ENCODE data around the gene C1QL4.

Gene C1QL4

GRCh38 chr12:49305762-49306510 lies 31.1 kb downstream of the C1QL4 start:
- Histone ChIP-seq H3K36me3 (ENCODE audit: control insufficient read depth in 2 of 2, insufficient read depth in 2 of 2, low read length in 2 of 2) (no peaks in the 10 kb centered on the region), H3K27me3 (ENCODE audit: control insufficient read depth in 2 of 2, insufficient read depth in 2 of 2, low read length in 2 of 2) (peaks cover 5 to 7% of the 10 kb centered on the region in 2 donors), H3K4me3 (ENCODE audit: low read length in 2 of 2) (no peak overlapping the region), H3K9me3 (ENCODE audit: control insufficient read depth in 2 of 2, low read length in 2 of 2) (no peaks in the 10 kb centered on the region), H3K4me1 (ENCODE audit: control insufficient read depth in 2 of 2, insufficient read depth in 2 of 2, low read length in 2 of 2) (no peaks in the 10 kb centered on the region), H3K27ac (ENCODE audit: low read depth in 2 of 2, low read length in 2 of 2) (no peak overlapping the region), H3K9ac (ENCODE audit: low read depth in 1 of 2, low read length in 2 of 2) (no peak overlapping the region)

- H3K27ac ChIP-seq (ENCODE audit: low read depth in 2 of 2, low read length in 2 of 2): no peak overlapping the region
- peaks cover 6 to 7% of the 10 kb centered on the region in 2 donors for H3K27me3 ChIP-seq (ENCODE audit: control insufficient read depth in 2 of 2, insufficient read depth in 2 of 2, low read length in 2 of 2)
- H3K9ac ChIP-seq (ENCODE audit: low read depth in 1 of 2, low read length in 2 of 2): no peak overlapping the region
- H3K4me1 ChIP-seq (ENCODE audit: control insufficient read depth in 2 of 2, insufficient read depth in 2 of 2, low read length in 2 of 2): no peaks in the 10 kb centered on the region
- no peaks in the 10 kb centered on the region for H3K9me3 ChIP-seq (ENCODE audit: control insufficient read depth in 2 of 2, low read length in 2 of 2)
- H3K4me3 ChIP-seq (ENCODE audit: low read length in 2 of 2): no peak overlapping the region
- no peaks in the 10 kb centered on the region for H3K36me3 ChIP-seq (ENCODE audit: control insufficient read depth in 2 of 2, insufficient read depth in 2 of 2, low read length in 2 of 2)
These were observed 32.8 kb downstream of the C1QL4 start for GRCh38 chr12:49304161-49304560.

GRCh38 chr12:49301760-49302159 lies 35.2 kb downstream of the C1QL4 start:
- Histone ChIP-seq H3K36me3 (ENCODE audit: control insufficient read depth in 2 of 2, insufficient read depth in 2 of 2, low read length in 2 of 2) (no peaks in the 10 kb centered on the region), H3K4me3 (ENCODE audit: low read length in 2 of 2) (no peak overlapping the region), H3K27me3 (ENCODE audit: control insufficient read depth in 2 of 2, insufficient read depth in 2 of 2, low read length in 2 of 2) (peaks cover 21 to 23% of the 10 kb centered on the region in 2 donors), H3K9me3 (ENCODE audit: control insufficient read depth in 2 of 2, low read length in 2 of 2) (no peaks in the 10 kb centered on the region), H3K9ac (ENCODE audit: low read depth in 1 of 2, low read length in 2 of 2) (no peak overlapping the region), H3K4me1 (ENCODE audit: control insufficient read depth in 2 of 2, insufficient read depth in 2 of 2, low read length in 2 of 2) (peaks cover 5% of the 10 kb centered on the region in 2 donors), H3K27ac (ENCODE audit: low read depth in 2 of 2, low read length in 2 of 2) (no peak overlapping the region)

GRCh38 chr12:49298160-49298559 lies 38.8 kb downstream of the C1QL4 start:
- peaks cover 16 to 18% of the 10 kb centered on the region in 2 donors for H3K4me1 ChIP-seq (ENCODE audit: control insufficient read depth in 2 of 2, insufficient read depth in 2 of 2, low read length in 2 of 2)
- H3K36me3 ChIP-seq (ENCODE audit: control insufficient read depth in 2 of 2, insufficient read depth in 2 of 2, low read length in 2 of 2): no peaks in the 10 kb centered on the region
- no peak overlapping the region for H3K9ac ChIP-seq (ENCODE audit: low read depth in 1 of 2, low read length in 2 of 2)
- no peak overlapping the region for H3K27ac ChIP-seq (ENCODE audit: low read depth in 2 of 2, low read length in 2 of 2)
- H3K9me3 ChIP-seq (ENCODE audit: control insufficient read depth in 2 of 2, low read length in 2 of 2): no peaks in the 10 kb centered on the region
- H3K27me3 ChIP-seq (ENCODE audit: control insufficient read depth in 2 of 2, insufficient read depth in 2 of 2, low read length in 2 of 2): peaks cover 39 to 48% of the 10 kb centered on the region in 2 donors
- no peak overlapping the region for H3K4me3 ChIP-seq (ENCODE audit: low read length in 2 of 2)

GRCh38 chr12:49297695-49298060 lies 39.3 kb downstream of the C1QL4 start:
- Histone ChIP-seq H3K27me3 (ENCODE audit: control insufficient read depth in 2 of 2, insufficient read depth in 2 of 2, low read length in 2 of 2) (peaks cover 39 to 48% of the 10 kb centered on the region in 2 donors), H3K4me1 (ENCODE audit: control insufficient read depth in 2 of 2, insufficient read depth in 2 of 2, low read length in 2 of 2) (peaks cover 16 to 19% of the 10 kb centered on the region in 2 donors), H3K4me3 (ENCODE audit: low read length in 2 of 2) (peak overlapping the region in 1 of 2 donors; percentile 20)

GRCh38 chr12:49296836-49297694 lies 39.9 kb downstream of the C1QL4 start:
- Histone ChIP-seq H3K4me1 (ENCODE audit: control insufficient read depth in 2 of 2, insufficient read depth in 2 of 2, low read length in 2 of 2) (peaks cover 16 to 19% of the 10 kb centered on the region in 2 donors), H3K9ac (ENCODE audit: low read depth in 1 of 2, low read length in 2 of 2) (no peak overlapping the region), H3K27me3 (ENCODE audit: control insufficient read depth in 2 of 2, insufficient read depth in 2 of 2, low read length in 2 of 2) (peaks cover 39 to 48% of the 10 kb centered on the region in 2 donors), H3K36me3 (ENCODE audit: control insufficient read depth in 2 of 2, insufficient read depth in 2 of 2, low read length in 2 of 2) (no peaks in the 10 kb centered on the region), H3K27ac (ENCODE audit: low read depth in 2 of 2, low read length in 2 of 2) (no peak overlapping the region), H3K9me3 (ENCODE audit: control insufficient read depth in 2 of 2, low read length in 2 of 2) (no peaks in the 10 kb centered on the region), H3K4me3 (ENCODE audit: low read length in 2 of 2) (peak overlapping the region in 1 of 2 donors; percentile 44)

More at GRCh38 chr12:49297695-49298060, 39.3 kb downstream of the C1QL4 start:
- Histone ChIP-seq H3K9ac (ENCODE audit: low read depth in 1 of 2, low read length in 2 of 2) (no peak overlapping the region), H3K36me3 (ENCODE audit: control insufficient read depth in 2 of 2, insufficient read depth in 2 of 2, low read length in 2 of 2) (no peaks in the 10 kb centered on the region), H3K27ac (ENCODE audit: low read depth in 2 of 2, low read length in 2 of 2) (no peak overlapping the region), H3K9me3 (ENCODE audit: control insufficient read depth in 2 of 2, low read length in 2 of 2) (no peaks in the 10 kb centered on the region)

GRCh38 chr12:49296034-49296835 lies 40.8 kb downstream of the C1QL4 start:
- H3K4me3 ChIP-seq (ENCODE audit: low read length in 2 of 2): peak overlapping the region in 1 of 2 donors; percentile 44
- H3K4me1 ChIP-seq (ENCODE audit: control insufficient read depth in 2 of 2, insufficient read depth in 2 of 2, low read length in 2 of 2): peaks cover 16 to 19% of the 10 kb centered on the region in 2 donors
- no peak overlapping the region for H3K27ac ChIP-seq (ENCODE audit: low read depth in 2 of 2, low read length in 2 of 2)
- no peak overlapping the region for H3K9ac ChIP-seq (ENCODE audit: low read depth in 1 of 2, low read length in 2 of 2)
- H3K36me3 ChIP-seq (ENCODE audit: control insufficient read depth in 2 of 2, insufficient read depth in 2 of 2, low read length in 2 of 2): no peaks in the 10 kb centered on the region
- peaks cover 36 to 48% of the 10 kb centered on the region in 2 donors for H3K27me3 ChIP-seq (ENCODE audit: control insufficient read depth in 2 of 2, insufficient read depth in 2 of 2, low read length in 2 of 2)
- no peaks in the 10 kb centered on the region for H3K9me3 ChIP-seq (ENCODE audit: control insufficient read depth in 2 of 2, low read length in 2 of 2)

GRCh38 chr12:49295082-49295936 lies 41.7 kb downstream of the C1QL4 start, which contains the start of gene PRPH:
Gene PRPH (plus strand): TSS chr12:49295147. CDS start chr12:49295201, 54 bp downstream.
- peaks cover 36 to 44% of the 10 kb centered on the region in 2 donors for H3K27me3 ChIP-seq (ENCODE audit: control insufficient read depth in 2 of 2, insufficient read depth in 2 of 2, low read length in 2 of 2)
- no peaks in the 10 kb centered on the region for H3K36me3 ChIP-seq (ENCODE audit: control insufficient read depth in 2 of 2, insufficient read depth in 2 of 2, low read length in 2 of 2)
- peak within 1 kb of the TSS in 1 of 2 donors; percentile 10 for H3K4me3 ChIP-seq (ENCODE audit: low read length in 2 of 2)
- peaks cover 16 to 19% of the 10 kb centered on the region in 2 donors for H3K4me1 ChIP-seq (ENCODE audit: control insufficient read depth in 2 of 2, insufficient read depth in 2 of 2, low read length in 2 of 2)
- H3K9me3 ChIP-seq (ENCODE audit: control insufficient read depth in 2 of 2, low read length in 2 of 2): no peaks in the 10 kb centered on the region
- no peak within 1 kb of the TSS for H3K27ac ChIP-seq (ENCODE audit: low read depth in 2 of 2, low read length in 2 of 2)
- H3K9ac ChIP-seq (ENCODE audit: low read depth in 1 of 2, low read length in 2 of 2): no peak within 1 kb of the TSS

GRCh38 chr12:49294804-49295081 lies 42.2 kb downstream of the C1QL4 start:
- Histone ChIP-seq H3K36me3 (ENCODE audit: control insufficient read depth in 2 of 2, insufficient read depth in 2 of 2, low read length in 2 of 2) (no peaks in the 10 kb centered on the region), H3K27ac (ENCODE audit: low read depth in 2 of 2, low read length in 2 of 2) (no peak overlapping the region), H3K4me1 (ENCODE audit: control insufficient read depth in 2 of 2, insufficient read depth in 2 of 2, low read length in 2 of 2) (peaks cover 16 to 19% of the 10 kb centered on the region in 2 donors), H3K9ac (ENCODE audit: low read depth in 1 of 2, low read length in 2 of 2) (no peak overlapping the region), H3K9me3 (ENCODE audit: control insufficient read depth in 2 of 2, low read length in 2 of 2) (no peaks in the 10 kb centered on the region), H3K27me3 (ENCODE audit: control insufficient read depth in 2 of 2, insufficient read depth in 2 of 2, low read length in 2 of 2) (peaks cover 36 to 44% of the 10 kb centered on the region in 2 donors), H3K4me3 (ENCODE audit: low read length in 2 of 2) (no peak overlapping the region)

Data from mucosa of rectum (tissue), 2 donors.